NCI-H2196 (cell line): Measurements from ENCODE around the gene PI4K2A.
A peak's percentile ranks its signal among the peaks of the same experiment; 100 is the strongest.

Experiments used
- DNase-seq: peaks from one replicate; lab custom pipeline; 2025; ENCODE audit not compliant: unreplicated experiment; lab: John Stamatoyannopoulos, UW

The PI4K2A gene

GRCh38 chr10:97703398-97704067, 63.1 kb downstream of the PI4K2A start:
- DNase-seq, result no peak

DNA sequence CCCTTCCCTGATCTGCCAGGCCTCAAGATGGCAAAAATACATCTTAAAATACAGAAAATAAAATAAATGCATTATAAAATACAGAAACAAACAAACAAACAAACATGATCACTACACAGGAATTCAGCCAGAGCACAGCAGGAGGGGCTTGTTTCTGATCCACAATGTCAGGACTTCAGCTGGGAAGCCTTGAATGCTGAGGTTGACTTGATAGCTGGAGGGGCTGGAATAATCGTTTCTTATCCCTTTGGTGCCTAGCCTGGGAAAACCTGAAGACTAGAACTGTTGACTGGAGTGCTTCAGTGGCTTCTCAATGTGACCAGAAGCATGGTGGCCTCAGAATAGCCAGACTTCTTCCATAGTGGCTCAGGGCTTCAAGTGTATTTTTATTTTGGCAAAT, 63.9 kb downstream of the PI4K2A start:
- DNase-seq, result no peak

- DNase-seq, result no peak
Measured at GRCh38 chr10:97705006-97705670, 64.7 kb downstream of the PI4K2A start.

- no peak for DNase-seq
Measured at GRCh38 chr10:97707134-97707861, 66.8 kb downstream of the PI4K2A start.

DNA sequence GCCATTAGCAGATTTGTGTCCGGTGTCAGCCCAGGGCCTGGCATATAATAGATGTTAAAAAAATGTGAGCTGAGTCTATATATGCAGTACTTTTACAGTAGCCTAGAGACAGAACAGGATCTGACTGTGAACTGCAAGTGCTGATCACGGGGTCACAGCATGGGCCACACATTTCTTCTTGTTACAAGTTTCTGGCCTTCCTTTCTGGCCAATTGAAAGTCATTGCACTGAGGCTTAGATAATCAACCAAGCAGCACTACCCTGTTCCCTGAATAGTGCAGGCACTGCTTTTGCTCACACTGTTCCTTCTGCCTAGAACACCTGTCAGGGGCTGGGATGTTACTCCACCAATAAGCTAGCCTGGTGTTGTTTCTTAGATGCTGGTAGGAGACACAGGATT, 67.7 kb downstream of the PI4K2A start:
- no peak for DNase-seq

- DNase-seq, result peak; percentile 62
Measured at GRCh38 chr10:97708976-97709946, 68.8 kb downstream of the PI4K2A start.

DNA sequence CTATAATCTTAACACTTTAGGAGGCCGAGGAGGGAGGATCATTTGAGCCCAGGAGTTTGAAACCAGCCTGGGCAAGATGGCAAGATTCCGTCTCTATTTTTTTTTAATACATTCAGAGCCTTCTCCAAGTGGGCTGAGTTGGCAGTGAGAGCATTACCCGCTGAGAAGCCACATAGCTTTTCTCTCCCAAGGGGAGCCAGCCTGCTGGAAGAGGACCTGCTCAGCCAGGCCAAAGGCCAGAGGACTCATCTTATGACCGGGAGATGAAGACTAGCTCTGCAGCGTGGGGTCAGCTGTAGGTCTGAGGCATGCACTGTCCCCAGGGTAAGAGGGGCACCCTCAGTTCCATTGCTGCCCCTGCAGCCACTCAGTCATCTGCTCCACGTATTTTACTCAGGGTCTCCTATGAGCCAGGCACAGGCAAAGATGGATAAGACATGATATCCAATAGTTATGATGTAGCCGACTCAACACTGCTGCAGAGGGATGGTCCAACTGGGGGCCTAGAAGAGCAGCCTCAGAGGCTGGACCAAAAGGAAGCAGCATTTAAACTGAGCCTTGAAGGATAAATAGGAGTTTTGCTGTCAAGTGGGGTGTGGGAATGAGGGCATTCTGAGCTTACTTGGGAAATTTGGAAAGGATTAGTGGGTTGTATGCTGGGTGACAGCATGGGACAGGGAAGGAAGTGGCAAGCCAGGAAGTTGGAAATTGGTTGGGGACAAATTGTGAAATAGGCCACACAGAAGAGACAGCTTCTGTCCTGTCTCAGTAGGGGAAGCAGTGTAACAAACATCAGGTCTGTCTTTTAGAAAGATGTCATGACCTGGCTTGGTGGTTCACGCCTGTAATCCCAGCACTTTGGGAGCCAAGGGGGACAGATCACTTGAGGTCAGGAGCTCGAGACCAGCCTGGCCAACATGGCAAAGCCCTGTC, 71.4 kb downstream of the PI4K2A start:
- DNase-seq, result no peak

DNA sequence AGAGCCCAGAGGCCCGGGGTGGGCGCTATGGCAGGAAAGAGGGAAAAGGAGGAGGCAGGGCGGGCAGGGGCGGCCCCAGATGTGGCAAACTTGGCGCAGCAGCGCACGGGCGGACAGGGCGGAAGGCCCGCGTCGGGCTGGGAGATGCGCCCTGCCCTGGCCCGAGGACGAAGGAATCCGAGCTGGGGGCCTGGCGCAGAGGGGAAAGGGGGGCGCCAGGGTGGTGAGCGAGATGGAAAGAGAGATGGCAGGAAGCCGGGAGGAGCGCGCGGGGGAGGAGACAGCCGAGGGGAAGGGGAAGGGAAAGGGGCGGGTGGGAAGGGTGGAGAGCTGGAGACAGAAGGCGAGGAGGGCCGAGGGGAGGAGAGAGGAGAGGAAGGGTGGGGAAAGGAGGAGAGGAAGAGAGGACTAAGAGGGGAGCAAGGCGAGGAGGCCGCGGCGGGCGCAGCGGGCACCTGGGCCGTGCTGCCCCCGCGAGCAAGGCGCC, 72.9 kb downstream of the PI4K2A start, which contains the start of gene MARVELD1:
MARVELD1 (plus strand) TSS at position 392 of the 487 bp plus-strand sequence. CDS start 147 bp downstream, outside the sequence.
- DNase-seq, result peak; percentile 46

DNA sequence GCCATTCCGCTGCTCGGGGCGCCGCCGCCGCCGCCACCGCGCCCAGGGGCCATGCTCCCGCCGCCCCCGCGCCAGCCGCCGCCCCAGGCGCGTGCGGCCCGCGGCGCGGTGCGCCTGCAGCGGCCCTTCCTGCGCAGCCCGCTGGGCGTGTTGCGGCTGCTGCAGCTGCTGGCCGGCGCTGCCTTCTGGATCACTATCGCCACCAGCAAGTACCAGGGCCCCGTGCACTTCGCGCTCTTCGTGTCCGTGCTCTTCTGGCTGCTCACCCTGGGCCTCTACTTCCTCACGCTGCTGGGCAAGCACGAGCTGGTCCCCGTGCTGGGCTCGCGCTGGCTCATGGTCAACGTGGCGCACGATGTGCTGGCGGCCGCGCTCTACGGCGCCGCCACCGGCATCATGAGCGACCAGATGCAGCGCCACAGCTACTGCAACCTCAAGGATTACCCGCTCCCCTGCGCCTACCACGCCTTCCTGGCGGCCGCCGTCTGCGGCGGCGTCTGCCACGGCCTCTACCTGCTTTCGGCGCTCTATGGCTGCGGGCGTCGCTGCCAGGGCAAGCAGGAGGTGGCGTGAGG, 73.4 kb downstream of the PI4K2A start:
- DNase-seq, result peak; percentile 48

DNA sequence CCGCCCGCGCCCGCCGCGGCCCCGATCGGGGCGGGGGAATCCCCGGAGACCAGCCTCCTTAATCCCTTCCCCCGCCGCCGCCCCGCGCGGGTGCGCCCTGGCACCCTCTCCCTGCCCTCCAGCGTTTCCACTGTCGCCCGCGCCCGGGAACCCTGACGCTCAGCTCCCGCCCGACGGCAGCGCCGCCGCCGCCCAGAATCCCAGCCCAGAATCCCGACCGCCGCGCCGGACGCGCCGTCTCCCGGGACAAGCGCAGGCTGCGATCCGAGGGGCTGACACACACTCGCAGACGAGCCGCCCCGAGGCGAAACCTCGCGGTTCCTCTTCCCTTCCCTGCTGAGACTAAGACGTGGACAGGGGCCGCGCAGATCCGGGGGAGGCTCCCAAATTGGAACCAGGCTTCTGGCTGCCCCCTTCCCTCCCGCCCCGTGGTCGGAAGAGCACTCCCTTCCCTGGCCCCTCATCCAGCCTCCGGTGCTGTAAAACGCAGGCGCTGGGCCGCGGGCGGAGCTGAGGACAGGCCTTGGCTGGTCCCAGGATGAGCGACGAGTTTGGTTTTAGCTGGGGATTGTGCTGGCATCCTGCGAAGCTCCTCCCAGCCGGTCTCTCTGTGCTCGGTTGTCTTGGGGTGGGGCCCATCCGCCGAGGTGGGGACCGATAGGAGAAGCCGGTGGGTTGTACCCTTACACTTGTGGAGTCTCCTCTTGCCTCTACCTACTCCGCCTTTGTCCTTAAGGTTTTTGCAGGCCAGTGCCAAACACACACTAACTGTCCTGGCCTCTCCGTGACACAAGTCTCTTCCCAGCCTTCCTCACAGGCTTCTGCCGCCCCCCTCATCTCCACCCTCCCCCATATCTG, 74.2 kb downstream of the PI4K2A start:
- DNase-seq, result no peak

DNA sequence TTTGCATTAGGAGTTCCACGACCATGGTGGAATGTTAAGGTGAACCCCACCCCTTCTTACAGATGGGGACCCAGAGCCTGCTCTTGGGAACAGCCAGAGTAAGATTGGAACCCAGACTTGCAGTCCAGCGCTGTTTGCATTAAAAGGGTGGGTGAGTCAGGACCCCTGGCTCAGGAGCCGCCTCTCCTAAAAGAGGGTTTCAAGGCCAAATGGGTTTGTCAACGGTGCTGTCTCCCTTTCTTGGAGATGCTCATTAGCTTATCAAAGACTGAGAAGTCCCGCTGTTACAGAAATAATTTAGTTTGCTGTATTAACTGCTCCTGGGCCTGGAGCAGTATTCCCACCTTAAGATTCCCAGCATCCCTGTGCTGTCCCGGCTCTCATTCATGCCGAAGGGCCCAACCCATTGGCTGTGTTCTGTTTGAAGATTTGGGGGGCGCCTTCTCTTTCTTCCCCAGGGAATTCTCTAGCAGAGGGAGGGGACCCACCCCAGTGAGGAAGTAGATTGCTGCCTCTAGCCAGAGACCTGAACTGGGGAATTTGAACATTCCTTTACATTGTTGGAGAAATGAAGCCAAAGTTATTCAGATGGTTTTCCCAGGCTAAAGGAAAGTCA, 74.9 kb downstream of the PI4K2A start:
- DNase-seq, result no peak

DNA sequence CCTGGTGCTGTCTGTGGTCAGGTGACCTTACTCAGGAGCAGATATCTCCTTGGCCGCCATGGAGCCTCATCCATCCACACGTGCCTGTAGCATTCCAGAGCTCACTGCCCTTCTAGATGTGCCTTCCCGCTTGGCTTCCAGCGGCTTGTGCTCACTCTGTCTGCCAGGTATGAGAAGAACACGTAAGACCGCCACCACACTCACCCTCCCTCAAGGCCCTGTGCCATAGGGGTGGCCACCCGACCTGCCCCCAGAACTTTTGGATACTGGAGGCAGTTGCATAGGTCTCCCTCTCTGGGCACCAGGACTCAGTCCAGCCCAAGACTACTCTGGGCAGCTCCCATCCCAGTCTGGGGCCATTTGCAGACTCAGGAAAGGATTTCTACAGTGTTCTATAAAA, 77.2 kb downstream of the PI4K2A start:
- no peak for DNase-seq

DNA sequence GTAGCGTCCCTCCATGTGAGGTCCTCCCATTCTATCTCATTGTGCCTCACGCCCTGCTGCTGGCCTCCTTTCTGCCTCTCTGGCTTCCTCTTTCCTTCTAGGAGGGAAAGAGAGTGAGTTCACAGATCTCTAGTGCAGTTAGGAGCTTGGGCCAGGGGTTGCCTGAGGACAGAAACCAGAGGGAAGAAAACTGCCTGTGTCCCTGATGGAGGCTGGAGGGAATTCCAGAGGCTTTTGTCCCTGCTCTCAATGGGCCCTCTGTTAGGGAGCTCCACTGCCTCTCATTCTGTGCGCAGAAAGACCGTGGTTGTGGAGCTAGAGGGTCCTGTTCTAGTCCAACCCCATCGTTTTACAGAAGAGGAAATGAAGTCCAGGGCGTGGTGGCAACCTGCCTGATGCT, 77.7 kb downstream of the PI4K2A start:
- DNase-seq, result no peak

DNA sequence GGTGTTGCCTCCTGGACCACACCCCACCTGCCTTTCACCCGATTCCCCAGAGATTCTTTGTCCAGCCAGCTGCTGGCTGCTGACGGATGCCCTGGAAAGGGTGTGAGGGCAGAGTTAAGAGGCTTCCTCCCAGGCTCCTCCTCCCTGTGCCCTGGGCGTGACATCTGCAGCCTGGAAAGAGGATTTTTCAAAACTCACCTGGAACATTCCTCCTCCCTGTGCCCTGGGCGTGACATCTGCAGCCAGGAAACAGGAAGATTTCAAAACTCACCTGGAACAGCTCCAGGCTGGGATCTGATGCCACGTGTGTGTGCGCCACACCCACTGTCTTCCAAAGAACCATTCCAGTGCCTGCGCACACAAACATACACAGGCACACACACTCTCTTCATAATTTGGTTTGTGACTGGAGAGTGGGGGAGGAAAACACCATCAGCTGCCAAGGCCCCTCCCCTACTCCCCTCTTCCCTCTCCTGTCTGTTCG, 78.2 kb downstream of the PI4K2A start:
- peak; percentile 88 for DNase-seq

DNA sequence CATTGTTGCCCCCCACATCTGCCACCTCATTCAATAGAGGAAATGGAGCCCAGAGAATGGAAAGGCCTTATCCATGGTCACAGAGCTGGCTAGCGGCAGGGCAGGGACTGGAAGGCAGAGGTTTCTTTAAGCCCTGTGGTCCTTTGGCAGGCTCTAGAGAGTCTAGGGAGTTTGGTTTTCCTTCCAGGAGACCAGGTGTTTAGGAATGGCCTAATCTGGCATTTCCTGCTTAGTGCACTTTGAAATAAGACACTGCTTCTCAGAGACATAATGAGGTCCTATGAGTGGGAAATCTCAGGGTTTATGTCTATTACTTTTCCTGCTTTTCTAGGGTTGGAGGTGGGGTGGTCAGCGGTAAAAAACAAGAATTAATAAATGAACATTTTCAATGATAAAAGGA, 79.1 kb downstream of the PI4K2A start:
- DNase-seq, result no peak

GRCh38 chr10:97721871-97722780, 81.7 kb downstream of the PI4K2A start:
- DNase-seq, result no peak

DNA sequence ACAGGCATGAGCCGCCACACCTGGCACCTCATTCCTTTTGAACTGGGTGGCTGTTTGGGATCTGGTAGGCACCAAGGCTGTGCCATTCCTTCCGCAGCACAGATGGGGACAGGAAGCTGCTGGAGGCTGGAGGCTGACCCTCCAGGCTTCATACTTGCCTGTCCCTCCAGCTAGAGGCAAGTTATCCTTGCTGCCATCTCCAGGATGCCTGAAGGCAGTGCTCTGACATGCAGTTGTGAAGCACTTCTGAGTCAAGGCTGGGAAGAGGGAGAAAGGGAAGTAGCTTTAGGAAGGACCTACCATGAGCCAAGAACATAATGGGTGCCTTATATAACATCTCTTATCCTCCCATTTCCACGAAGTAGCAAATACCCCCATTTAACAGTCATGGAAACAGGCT, 82.5 kb downstream of the PI4K2A start:
- no peak for DNase-seq
